Glomerular visceral epithelial cell (primary cell): Measurements from ENCODE around the gene KCNJ8.
A peak's percentile ranks its signal among the peaks of the same experiment; 100 is the strongest.
"Not testable (repeated sequence)": the region's sequence is repeated elsewhere in the genome, so short reads cannot be mapped to it uniquely, and the experiment has no call there.

Source experiments
- DNase-seq: peaks from one replicate; pipeline ENCODE4 v3.0.0-alpha.2; 2016; ENCODE audit errors: extremely low spot score

KCNJ8 gene

GRCh38 chr12:21786041-21786531 lies 11.6 kb upstream of the KCNJ8 start:
- DNase-seq = no peak

GRCh38 chr12:21782723-21783122 lies 8.2 kb upstream of the KCNJ8 start:
- DNase-seq = not testable (repeated sequence)

- DNase-seq = no peak
Measured at GRCh38 chr12:21780786-21781185, 6.3 kb upstream of the KCNJ8 start.

GRCh38 chr12:21776175-21776574 lies 1.7 kb upstream of the KCNJ8 start:
- DNase-seq = no peak

GRCh38 chr12:21775133-21775820 lies 771 bp upstream of the KCNJ8 start:
- DNase-seq = no peak

GRCh38 chr12:21773806-21774205 lies 700 bp downstream of the KCNJ8 start:
- DNase-seq = no peak

- peak; percentile 30 for DNase-seq
Measured at GRCh38 chr12:21773263-21773741, 1.2 kb downstream of the KCNJ8 start.

- no peak for DNase-seq
Measured at GRCh38 chr12:21771311-21771710, 3.2 kb downstream of the KCNJ8 start.

GRCh38 chr12:21769307-21769706 lies 5.2 kb downstream of the KCNJ8 start:
- no peak for DNase-seq

- no peak for DNase-seq
Measured at GRCh38 chr12:21766403-21766802, 8.1 kb downstream of the KCNJ8 start.

- no peak for DNase-seq
Measured at GRCh38 chr12:21764950-21765349, 9.6 kb downstream of the KCNJ8 start.

GRCh38 chr12:21764065-21764464 lies 10.4 kb downstream of the KCNJ8 start:
- DNase-seq = no peak

GRCh38 chr12:21763531-21763930 lies 11.0 kb downstream of the KCNJ8 start:
- no peak for DNase-seq

- DNase-seq = no peak
Measured at GRCh38 chr12:21759737-21760136, 14.8 kb downstream of the KCNJ8 start.

GRCh38 chr12:21757735-21758134 lies 16.8 kb downstream of the KCNJ8 start:
- DNase-seq = no peak

- DNase-seq = no peak
Measured at GRCh38 chr12:21756699-21757098, 17.8 kb downstream of the KCNJ8 start.

- DNase-seq = no peak
Measured at GRCh38 chr12:21751517-21751916, 23.0 kb downstream of the KCNJ8 start.

- no peak for DNase-seq
Measured at GRCh38 chr12:21745258-21745657, 29.2 kb downstream of the KCNJ8 start.

- no peak for DNase-seq
Measured at GRCh38 chr12:21731144-21731543, 43.4 kb downstream of the KCNJ8 start.

GRCh38 chr12:21725731-21726130 lies 48.8 kb downstream of the KCNJ8 start:
- DNase-seq = no peak

GRCh38 chr12:21718944-21719650 lies 55.4 kb downstream of the KCNJ8 start:
- DNase-seq = no peak

- no peak for DNase-seq
Measured at GRCh38 chr12:21718403-21718802, 56.1 kb downstream of the KCNJ8 start.

GRCh38 chr12:21717767-21718166 lies 56.7 kb downstream of the KCNJ8 start:
- no peak for DNase-seq
